C4-2B (cell line): ENCODE data around the gene OSBP2.

Source experiments
- CTCF ChIP-seq: fragments of 450-650 bp; conservative IDR thresholded peaks from 2 replicates; pipeline ENCODE4 v1.5.1; 2017; ENCODE audit warnings: mild to moderate bottlenecking
- ZFX ChIP-seq: fragments of 450-650 bp; IDR thresholded peaks from 2 replicates; pipeline ENCODE4 v1.6.1; 2017

- TF ChIP-seq CTCF (no peak), ZFX (no peak)
Measured at GRCh38 chr22:30894371-30894740, 199.7 kb downstream of the OSBP2 start.
